HEK293 (cell line): ENCODE measurements around the gene COL9A2.

ENCODE experiments used
- CTCF ChIP-seq: fragments of 450-650 bp; formaldehyde crosslinking; IDR thresholded peaks from 2 replicates; pipeline ENCODE4 v1.5.1; 2016; ENCODE audit warnings: missing biosample characterization, missing genetic modification characterization
- KLF8 ChIP-seq: fragments of 450-650 bp; formaldehyde crosslinking; IDR thresholded peaks from 2 replicates; pipeline ENCODE4 v1.5.1; 2016; ENCODE audit warnings: missing biosample characterization, missing genetic modification characterization
- KLF9 ChIP-seq: fragments of 450-650 bp; formaldehyde crosslinking; IDR thresholded peaks from 2 replicates; pipeline ENCODE4 v1.5.1; 2016; ENCODE audit warnings: missing biosample characterization, missing genetic modification characterization, low read depth
- PATZ1 ChIP-seq: fragments of 450-650 bp; formaldehyde crosslinking; IDR thresholded peaks from 2 replicates; pipeline ENCODE4 v1.5.1; 2016; ENCODE audit warnings: missing biosample characterization, missing genetic modification characterization
- PBX3 ChIP-seq: sonication (generic); formaldehyde crosslinking; IDR thresholded peaks from 2 replicates; pipeline ENCODE4 v1.8.1; 2022; ENCODE audit warnings: mild to moderate bottlenecking, moderate library complexity, missing genetic modification reagents
- PRDM6 ChIP-seq: fragments of 450-650 bp; formaldehyde crosslinking; IDR thresholded peaks from 2 replicates; pipeline ENCODE4 v1.5.1; 2017; ENCODE audit warnings: missing biosample characterization, missing genetic modification characterization
- ZNF133 ChIP-seq: fragments of 450-650 bp; formaldehyde crosslinking; IDR thresholded peaks from 2 replicates; pipeline ENCODE4 v1.5.1; 2016; ENCODE audit warnings: missing biosample characterization, missing genetic modification characterization
- ZNF274 ChIP-seq, 2 experiments: fragments of 200-500 bp in 1 of 2; fragments of 450-650 bp in 1 of 2; sonication (Bioruptor generic) in 1 of 2; formaldehyde crosslinking in 1 of 2; IDR thresholded peaks; 2 replicates each; pipeline versions ENCODE4 v1.5.1 to v1.6.1; 2014 to 2016; ENCODE audit warnings: borderline replicate concordance in 1 of 2, inconsistent platforms in 1 of 2, low read length in 1 of 2, missing biosample characterization in 1 of 2, missing genetic modification characterization in 1 of 2
- ZNF311 ChIP-seq: fragments of 450-650 bp; formaldehyde crosslinking; IDR thresholded peaks from 2 replicates; pipeline ENCODE4 v1.5.1; 2017; ENCODE audit warnings: missing biosample characterization, missing genetic modification characterization, borderline replicate concordance
- ZNF398 ChIP-seq: fragments of 450-650 bp; formaldehyde crosslinking; IDR thresholded peaks from 2 replicates; pipeline ENCODE4 v1.5.1; 2017; ENCODE audit warnings: missing biosample characterization, missing genetic modification characterization
- ZNF416 ChIP-seq: fragments of 450-650 bp; formaldehyde crosslinking; IDR thresholded peaks from 2 replicates; pipeline ENCODE4 v1.5.1; 2016; ENCODE audit warnings: missing biosample characterization, missing genetic modification characterization
- ZNF473 ChIP-seq: fragments of 450-650 bp; formaldehyde crosslinking; IDR thresholded peaks from 2 replicates; pipeline ENCODE4 v1.5.1; 2017; ENCODE audit warnings: missing biosample characterization, missing genetic modification characterization
- ZNF664 ChIP-seq: fragments of 450-650 bp; formaldehyde crosslinking; IDR thresholded peaks from 2 replicates; pipeline ENCODE4 v1.5.1; 2016; ENCODE audit warnings: missing biosample characterization, missing genetic modification characterization

- TF ChIP-seq ZNF133 (tag by site-specific recombination): no peak
- no peak for TF ChIP-seq CTCF (tag by site-specific recombination)
- no peak for TF ChIP-seq PRDM6 (tag by site-specific recombination)
- TF ChIP-seq ZNF274 (IDR thresholded peaks at IDR 0.05; ENCODE audit: low read length): no peak
- no peak for TF ChIP-seq ZNF274 (tag by site-specific recombination; IDR thresholded peaks at IDR 0.05; ENCODE audit: borderline replicate concordance)
- TF ChIP-seq ZNF398 (tag by site-specific recombination): no peak
- no peak for TF ChIP-seq PATZ1 (tag by site-specific recombination)
- no peak for TF ChIP-seq ZNF473
- no peak for TF ChIP-seq KLF9 (tag by site-specific recombination)
- no peak for TF ChIP-seq KLF8
- TF ChIP-seq PBX3 (CRISPR knock-in tag): no peak
- no peak for TF ChIP-seq ZNF311 (tag by site-specific recombination)
- TF ChIP-seq ZNF664 (tag by site-specific recombination): no peak
- TF ChIP-seq ZNF416: no peak
Observed at GRCh38 chr1:40272653-40273213, 44.4 kb downstream of the COL9A2 start.
